Stimulated activated CD8-positive, alpha-beta memory T cell treated with anti-CD3 and anti-CD28 coated beads, Interleukin-4, amount 100 ng/mL, for 1 hour (primary cell): ENCODE measurements around the gene AGL.
A peak's percentile ranks its signal among the peaks of the same experiment; 100 is the strongest.
"Not testable (repeated sequence)": the region's sequence is repeated elsewhere in the genome, so short reads cannot be mapped to it uniquely, and the experiment has no call there.

Experiments used
- DNase-seq, 2 donors: peaks; one replicate each; pipeline ENCODE4 v3.0.0-alpha.2; 2020; ENCODE audit warnings: low read depth in 2 of 2, low spot score in 1 of 2

The AGL gene

GRCh38 chr1:99936071-99936470 is 85.9 kb downstream of the AGL start:
- no peak for DNase-seq

DNA sequence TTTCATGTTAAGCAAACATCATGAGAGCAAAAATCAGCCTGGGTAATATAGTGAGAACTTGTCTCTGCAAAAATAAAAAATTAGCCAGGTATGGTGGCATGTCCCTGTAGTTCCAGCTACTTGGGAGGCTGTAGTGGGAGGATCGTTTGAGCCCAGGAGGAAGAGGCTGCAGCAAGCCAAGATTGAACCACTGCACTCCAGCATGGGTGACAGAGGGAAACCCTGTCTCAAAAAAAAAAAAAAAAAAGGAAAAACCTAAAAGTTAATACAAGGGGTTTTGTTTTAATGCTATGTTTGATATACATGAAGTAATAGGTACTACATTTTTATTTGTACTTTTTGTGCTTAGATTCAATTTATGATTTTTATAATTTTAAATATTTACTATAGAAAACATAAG is 92.6 kb downstream of the AGL start:
- DNase-seq = no peak

DNA sequence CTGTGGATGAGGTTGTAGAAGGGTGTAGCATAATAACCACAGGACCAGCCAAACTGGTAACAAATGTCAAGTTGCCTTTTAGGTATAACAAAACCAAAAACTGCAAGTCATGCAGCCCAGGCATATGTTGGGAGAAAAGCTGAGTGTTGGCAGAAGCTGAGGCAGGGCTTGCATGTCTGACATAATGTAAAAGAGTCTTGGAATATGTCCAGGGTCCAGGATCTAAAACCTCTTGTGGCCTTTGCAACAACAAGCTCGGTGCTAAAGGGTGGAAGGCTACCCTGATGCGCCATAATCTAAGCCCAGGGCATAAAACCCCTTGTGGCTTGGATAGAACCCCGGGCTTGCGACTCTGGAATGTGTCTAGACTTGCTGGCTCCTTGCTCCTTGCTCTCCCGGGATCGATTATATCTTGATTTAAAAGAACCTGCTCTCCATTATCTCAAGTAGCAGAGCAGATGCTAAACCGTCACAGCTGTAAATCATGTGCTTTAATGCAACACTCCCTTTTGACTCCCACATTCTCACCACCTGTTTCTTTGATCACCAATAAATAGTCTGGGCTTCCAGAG is 93.1 kb downstream of the AGL start:
- DNase-seq = no peak

GRCh38 chr1:99944192-99944591 is 94.0 kb downstream of the AGL start:
- no peak for DNase-seq

GRCh38 chr1:99945174-99945573 is 95.0 kb downstream of the AGL start:
- no peak for DNase-seq

- DNase-seq = no peak
Observed at GRCh38 chr1:99950486-99950885, 100.3 kb downstream of the AGL start.

GRCh38 chr1:99952522-99952921 is 102.4 kb downstream of the AGL start:
- no peak for DNase-seq

DNA sequence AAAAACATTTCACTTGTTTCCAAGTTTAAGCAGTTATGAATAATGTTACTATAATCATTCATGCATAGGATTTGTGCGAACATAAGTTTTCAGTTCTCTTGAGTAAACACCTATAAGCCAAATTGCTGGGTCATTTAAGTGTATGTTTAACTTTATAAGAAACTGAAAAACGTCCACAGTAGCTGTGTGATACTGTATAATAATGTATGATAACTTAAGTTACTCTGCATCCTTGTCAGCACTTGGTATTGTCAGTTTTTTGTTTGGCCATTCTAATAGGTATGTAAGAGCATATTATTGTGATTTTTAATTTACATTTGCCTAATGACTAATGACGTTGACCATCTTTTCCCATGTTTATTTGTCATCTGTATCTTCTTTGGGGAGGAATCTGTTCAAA is 105.2 kb downstream of the AGL start:
- no peak for DNase-seq

DNA sequence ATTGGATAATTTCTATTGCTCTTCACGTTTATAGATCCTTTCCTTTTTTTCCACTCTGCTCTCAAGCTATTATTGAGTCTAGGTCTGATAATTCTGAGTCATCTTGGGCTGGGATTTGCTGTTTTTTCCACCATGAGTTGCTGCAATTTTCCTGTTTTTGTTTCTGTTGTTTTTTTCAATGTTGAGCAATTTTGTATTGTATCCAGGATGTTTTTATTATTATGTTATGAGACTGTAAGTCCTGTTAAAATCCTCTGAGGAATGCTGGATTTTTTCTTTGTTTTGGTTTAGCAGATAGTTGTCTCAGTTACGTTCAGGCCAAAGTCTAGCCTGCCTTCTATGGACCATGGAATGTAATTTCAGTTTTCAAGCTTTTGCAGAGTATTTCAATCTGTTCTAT is 106.6 kb downstream of the AGL start:
- no peak for DNase-seq

DNA sequence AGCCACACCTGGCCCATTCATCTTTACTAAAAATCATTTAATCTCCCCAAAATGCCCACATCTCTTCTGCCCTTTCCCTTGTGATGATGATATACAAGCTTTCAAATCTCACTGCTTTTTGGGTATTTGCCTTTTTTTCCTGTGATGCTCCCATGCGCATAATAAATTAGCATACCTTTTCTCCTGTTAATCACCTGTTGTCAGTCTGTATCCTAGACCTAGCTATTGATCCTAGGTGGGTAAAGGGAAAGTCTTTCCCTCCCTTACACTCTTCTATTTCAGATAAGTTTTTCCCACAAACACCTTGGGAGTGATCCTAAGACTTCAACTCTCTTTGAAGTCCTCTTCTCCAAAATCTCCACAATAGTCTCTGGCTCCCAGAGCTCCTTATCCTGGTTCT is 107.7 kb downstream of the AGL start:
- DNase-seq = no peak

DNA sequence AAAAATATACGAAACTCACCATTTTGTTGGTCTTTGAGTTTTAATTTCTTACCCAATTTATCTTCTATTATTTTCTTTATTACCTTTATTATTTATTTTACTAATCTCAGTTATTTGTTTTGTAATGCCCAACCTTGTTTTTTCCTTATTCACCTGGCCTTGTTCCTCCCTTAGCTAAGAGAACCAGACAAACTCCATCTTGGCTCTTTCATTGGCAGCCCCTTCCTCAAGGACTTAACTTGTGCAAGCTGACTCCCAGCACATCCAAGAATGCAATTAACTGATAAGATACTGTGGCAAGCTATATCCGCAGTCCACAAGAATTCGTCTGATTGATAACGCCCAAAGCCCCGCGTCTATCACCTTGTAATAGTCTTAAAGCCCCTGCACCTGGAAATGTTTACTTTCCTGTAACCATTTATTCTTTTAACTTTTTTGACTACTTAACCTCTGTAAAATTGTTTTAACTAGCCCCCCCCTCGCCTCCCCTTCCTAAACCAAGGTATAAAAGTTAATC is 109.1 kb downstream of the AGL start:
- DNase-seq = not testable (repeated sequence)

DNA sequence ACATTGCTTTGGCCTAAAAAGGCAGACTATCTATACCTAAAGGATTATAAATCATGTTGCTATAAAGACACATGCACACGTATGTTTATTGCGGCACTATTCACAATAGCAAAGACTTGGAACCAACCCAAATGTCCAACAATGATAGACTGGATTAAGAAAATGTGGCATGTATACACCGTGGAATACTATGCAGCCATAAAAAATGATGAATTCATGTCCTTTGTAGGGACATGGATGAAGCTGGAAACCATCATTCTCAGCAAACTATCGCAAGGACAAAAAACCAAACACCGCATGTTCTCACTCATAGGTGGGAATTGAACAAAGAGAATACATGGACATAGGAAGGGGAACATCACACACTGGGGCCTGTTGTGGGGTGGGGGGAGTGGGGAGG is 110.1 kb downstream of the AGL start:
- DNase-seq = not testable (repeated sequence)

GRCh38 chr1:99963041-99963795 is 113.1 kb downstream of the AGL start:
- DNase-seq = no peak

GRCh38 chr1:99964806-99965205 is 114.6 kb downstream of the AGL start:
- no peak for DNase-seq

- no peak for DNase-seq
Observed at GRCh38 chr1:99965646-99966375, 115.7 kb downstream of the AGL start.

DNA sequence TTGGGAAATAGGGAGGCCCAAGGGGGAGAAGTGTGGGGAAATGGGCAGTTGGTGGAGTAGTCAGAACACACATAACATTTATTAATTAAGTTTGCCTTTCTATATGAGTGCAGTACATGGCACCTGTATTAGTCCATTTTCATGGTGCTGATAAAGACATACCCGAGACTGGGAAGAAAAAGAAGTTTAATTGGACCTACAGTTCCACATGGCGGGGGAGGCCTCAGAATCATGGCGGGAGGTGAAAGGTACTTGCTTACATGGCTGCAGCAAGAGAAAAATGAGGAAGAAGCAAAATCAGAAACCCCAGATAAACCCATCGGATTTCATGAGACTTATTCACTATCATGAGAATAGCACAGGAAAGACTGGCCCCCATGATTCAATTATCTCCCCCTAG is 118.1 kb downstream of the AGL start:
- no peak for DNase-seq

GRCh38 chr1:99969260-99969728 is 119.1 kb downstream of the AGL start:
- no peak for DNase-seq

GRCh38 chr1:99969729-99970621 is 119.8 kb downstream of the AGL start, which contains the start of gene SLC35A3:
Gene SLC35A3 (plus strand): TSS chr1:99969996. CDS start chr1:99993555, 23,559 bp downstream.
- peak; percentile 29 to 56 for DNase-seq

DNA sequence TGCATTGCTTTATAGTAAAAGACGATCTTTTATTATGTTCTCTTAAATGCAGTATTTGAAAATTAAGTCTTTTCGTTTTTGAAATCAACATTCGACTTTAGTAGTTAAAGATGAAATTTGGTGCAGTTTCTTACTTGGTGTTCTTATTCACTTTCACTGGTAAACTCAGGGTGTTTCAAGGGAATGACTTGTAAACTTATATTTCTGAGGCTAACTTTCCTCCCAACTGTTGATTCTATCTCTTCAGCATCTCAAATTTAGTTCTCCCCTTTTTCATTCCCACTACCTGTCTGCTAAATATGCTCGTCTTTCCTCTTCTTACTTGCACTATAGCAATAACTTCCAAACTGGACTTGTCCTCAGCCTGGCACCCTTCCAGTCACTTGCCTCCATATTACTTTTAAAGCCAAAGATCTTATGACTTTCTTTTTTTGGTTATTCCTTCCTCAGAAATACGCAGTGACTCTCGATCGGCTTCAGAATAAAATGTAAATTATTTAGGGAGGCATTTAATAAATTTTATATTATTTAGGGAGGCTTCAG is 120.6 kb downstream of the AGL start:
- no peak for DNase-seq

- DNase-seq = not testable (repeated sequence)
Observed at GRCh38 chr1:99972066-99972465, 121.9 kb downstream of the AGL start.
